Transverse colon (tissue), 4 donors: ENCODE measurements around the gene LARP1. TPM values are rescaled to one million over a fixed set of nuclear protein-coding genes. Genes with fewer than 3 reads are reported as not detected.
"Not testable (repeated sequence)": the region's sequence is repeated elsewhere in the genome, so short reads cannot be mapped to it uniquely, and the experiment has no call there.

Experiments used
- DNase-seq: peaks from one replicate; pipeline ENCODE4 v3.0.0-alpha.2; 2019
- H3K27ac ChIP-seq, 4 donors: fragments of 200-600 bp; sonication (generic); 2 replicates each; pipeline ENCODE4 v1.5.1; 2016 to 2018; ENCODE audit warnings: inconsistent platforms in 4 of 4
- H3K27me3 ChIP-seq: fragments of 200-600 bp; sonication (generic); 2 replicates; pipeline ENCODE4 v1.5.1; 2017; ENCODE audit warnings: inconsistent platforms
- H3K36me3 ChIP-seq, 4 donors: fragments of 200-600 bp; sonication (generic); 2 replicates each; pipeline ENCODE4 v1.5.1; 2017 to 2019; ENCODE audit warnings: inconsistent platforms in 4 of 4
- H3K4me1 ChIP-seq, 4 donors: fragments of 200-600 bp; sonication (generic); 2 replicates each; pipeline ENCODE4 v1.5.1; 2017 to 2020; ENCODE audit warnings: inconsistent platforms in 4 of 4
- H3K4me3 ChIP-seq, 4 donors: fragments of 200-600 bp; sonication (generic); 1 replicate in 1 of 4; 2 replicates in 3 of 4; pipeline versions ENCODE4 v1.5.1 to v1.6.1; 2017 to 2019; ENCODE audit warnings: inconsistent platforms in 4 of 4
- H3K9me3 ChIP-seq, 2 donors: fragments of 200-600 bp; sonication (generic); 2 replicates each; pipeline ENCODE4 v1.5.1; 2017 to 2019; ENCODE audit warnings: inconsistent platforms in 2 of 2
- CTCF ChIP-seq, 5 experiments: fragments of 200-600 bp in 3 of 5; fragments of 450-650 bp in 2 of 5; sonication (generic) in 3 of 5; IDR thresholded peaks; 1 replicate in 2 of 5; 2 replicates in 3 of 5; pipeline ENCODE4 v1.5.1; 2016 to 2017; ENCODE audit warnings: antibody characterized with exemption in 5 of 5, inconsistent platforms in 3 of 5, mild to moderate bottlenecking in 2 of 5, moderate library complexity in 1 of 5
- EP300 ChIP-seq: sonication (generic); formaldehyde crosslinking; IDR thresholded peaks from one replicate; pipeline ENCODE4 v1.6.1; 2017; ENCODE audit warnings: antibody characterized with exemption, low read depth
- POLR2A ChIP-seq: fragments of 450-650 bp; IDR thresholded peaks from one replicate; pipeline ENCODE4 v1.6.1; 2016; ENCODE audit warnings: antibody characterized with exemption, mild to moderate bottlenecking, moderate library complexity
- POLR2AphosphoS5 ChIP-seq, 3 donors: sonication (generic); formaldehyde crosslinking; IDR thresholded peaks; one replicate each; pipeline ENCODE4 v1.6.1; 2016; ENCODE audit warnings: antibody characterized with exemption in 3 of 3
- WGBS, 2 donors: methylation state at CpG; one replicate each; pipeline ENCODE4 v1.1.5; 2018; ENCODE audit warnings: low coverage in 1 of 2; 5-methylcytosine and 5-hydroxymethylcytosine counted together
- in situ Hi-C, 4 donors: fragments of 200-750 bp; cut with MboI; loops; one replicate each; pipeline versions ENCODE4 v1.15.0 to v1.15.1; 2017; ENCODE audit warnings: low sequenced_read_pairs in 3 of 4, low pct_ligation_motif_present in 1 of 4, low pct_unique_long_range_greater_than_20kb in 1 of 4
- intact Hi-C: fragments of 100-400 bp; cut with DNase I; formaldehyde crosslinking; loops from one replicate; pipeline ENCODE4 v1.15.1; 2023; ENCODE audit warnings: low total_unique reads
- total RNA-seq, 4 donors: library from RNA; depleted of rRNA; stranded (reverse); fragments of >200 nt; gene quantifications; one replicate each; pipeline ENCODE4 v1.1.0, GENCODE V29; 2016

LARP1 gene
- total RNA-seq, 4 donors from 2014 or later: 63.6 to 171 (median 105) TPM

GRCh38 chr5:154817815-154818214, 62.6 kb downstream of the LARP1 start:
- 85 to 86% methylated on average over 1 to 6 of the region's 6 CpGs for WGBS, 2 donors
- Histone ChIP-seq H3K36me3 (peaks cover 0 to 38% (median 8%) of the 10 kb centered on the region in 4 donors), H3K27ac (peak overlapping the region in 1 of 4 donors; percentile 3), H3K9me3 (no peaks in the 10 kb centered on the region), H3K4me1 (peaks cover 0 to 3% (median 0%) of the 10 kb centered on the region in 4 donors), H3K27me3 (no peaks in the 10 kb centered on the region), H3K4me3 (no peak overlapping the region)
- intact Hi-C loops: no loop called here
- in situ Hi-C loops: loop anchor here in 1 of 4 donors (25.0 kb wide), 1 partner anchor 356 kb away; no protein-coding TSS in a partner anchor
- TF ChIP-seq POLR2A (no peak), POLR2AphosphoS5 (IDR thresholded peaks at IDR 0.05) (no peak)
- no peak for DNase-seq

GRCh38 chr5:154818471-154819116, 63.4 kb downstream of the LARP1 start:
- in situ Hi-C loops: loop anchor here in 1 of 4 donors (25.0 kb wide), 1 partner anchor 356 kb away; no protein-coding TSS in a partner anchor
- Histone ChIP-seq H3K27ac (no peak overlapping the region), H3K4me1 (no peaks in the 10 kb centered on the region), H3K4me3 (no peak overlapping the region), H3K9me3 (no peaks in the 10 kb centered on the region), H3K36me3 (peaks cover 0 to 38% (median 8%) of the 10 kb centered on the region in 4 donors), H3K27me3 (no peaks in the 10 kb centered on the region)
- WGBS, 2 donors: 56 to 84% methylated on average over 1 to 2 of the region's 2 CpGs
- TF ChIP-seq POLR2AphosphoS5 (IDR thresholded peaks at IDR 0.05) (no peak), EP300 (no peak), CTCF (IDR thresholded peaks at IDR 0.05) (no peak), POLR2A (no peak)
- intact Hi-C loops: no loop called here
- DNase-seq: no peak

GRCh38 chr5:154819546-154819945, 64.4 kb downstream of the LARP1 start:
- H3K9me3 ChIP-seq: no peaks in the 10 kb centered on the region
- no peak overlapping the region for H3K27ac ChIP-seq
- in situ Hi-C loops: loop anchor here in 1 of 4 donors (25.0 kb wide), 1 partner anchor 357 kb away; no protein-coding TSS in a partner anchor
- no peak overlapping the region for H3K4me3 ChIP-seq
- peaks cover 0 to 31% (median 4%) of the 10 kb centered on the region in 4 donors for H3K36me3 ChIP-seq
- intact Hi-C loops: no loop called here
- 60 to 76% methylated on average over 2 to 7 of the region's 7 CpGs for WGBS, 2 donors
- no peaks in the 10 kb centered on the region for H3K27me3 ChIP-seq
- TF ChIP-seq CTCF (IDR thresholded peaks at IDR 0.05) (no peak), EP300 (no peak), POLR2A (no peak), POLR2AphosphoS5 (IDR thresholded peaks at IDR 0.05) (no peak)
- no peak for DNase-seq
- H3K4me1 ChIP-seq: no peaks in the 10 kb centered on the region

- no peak for DNase-seq
- WGBS, 2 donors: 98% methylated on average over 5 of the region's 5 CpGs; no CpG with 5 or more reads in 1 of the 2 donors
- H3K9me3 ChIP-seq: no peaks in the 10 kb centered on the region
- in situ Hi-C loops (loop anchor here in 1 of 4 donors (25.0 kb wide), 1 partner anchor 358 kb away; no protein-coding TSS in a partner anchor), intact Hi-C loops (no loop called here)
- peaks cover 0 to 23% (median 4%) of the 10 kb centered on the region in 4 donors for H3K36me3 ChIP-seq
- H3K4me3 ChIP-seq: no peak overlapping the region
- no peaks in the 10 kb centered on the region for H3K4me1 ChIP-seq
- no peak for TF ChIP-seq POLR2AphosphoS5 (IDR thresholded peaks at IDR 0.05)
- H3K27me3 ChIP-seq: no peaks in the 10 kb centered on the region
- H3K27ac ChIP-seq: no peak overlapping the region
These were observed 65.2 kb downstream of the LARP1 start for GRCh38 chr5:154820383-154820782.

- H3K27me3 ChIP-seq, H3K4me3 ChIP-seq, H3K9me3 ChIP-seq, H3K4me1 ChIP-seq, DNase-seq, intact Hi-C loops, H3K27ac ChIP-seq: not testable (repeated sequence)
- 89% methylated on average over 5 of the region's 5 CpGs; no CpG with 5 or more reads in 1 of the 2 donors for WGBS, 2 donors
- H3K36me3 ChIP-seq: peaks cover 0 to 22% (median 4%) of the 10 kb centered on the region in 4 donors
- in situ Hi-C loops: loop anchor here in 1 of 4 donors (25.0 kb wide), 1 partner anchor 361 kb away; no protein-coding TSS in a partner anchor
These were observed 67.7 kb downstream of the LARP1 start for GRCh38 chr5:154822896-154823295.
